HG02678 (cell line): ENCODE results near the gene ASPG.

Experiments
- ATAC-seq: cut with Tn5 transposase; IDR thresholded peaks from one replicate; pipeline ENCODE4 v1.9.1; 2021; ENCODE audit warnings: mild to moderate bottlenecking, moderate library complexity; ENCODE audit not compliant: unreplicated experiment

ASPG gene

DNA sequence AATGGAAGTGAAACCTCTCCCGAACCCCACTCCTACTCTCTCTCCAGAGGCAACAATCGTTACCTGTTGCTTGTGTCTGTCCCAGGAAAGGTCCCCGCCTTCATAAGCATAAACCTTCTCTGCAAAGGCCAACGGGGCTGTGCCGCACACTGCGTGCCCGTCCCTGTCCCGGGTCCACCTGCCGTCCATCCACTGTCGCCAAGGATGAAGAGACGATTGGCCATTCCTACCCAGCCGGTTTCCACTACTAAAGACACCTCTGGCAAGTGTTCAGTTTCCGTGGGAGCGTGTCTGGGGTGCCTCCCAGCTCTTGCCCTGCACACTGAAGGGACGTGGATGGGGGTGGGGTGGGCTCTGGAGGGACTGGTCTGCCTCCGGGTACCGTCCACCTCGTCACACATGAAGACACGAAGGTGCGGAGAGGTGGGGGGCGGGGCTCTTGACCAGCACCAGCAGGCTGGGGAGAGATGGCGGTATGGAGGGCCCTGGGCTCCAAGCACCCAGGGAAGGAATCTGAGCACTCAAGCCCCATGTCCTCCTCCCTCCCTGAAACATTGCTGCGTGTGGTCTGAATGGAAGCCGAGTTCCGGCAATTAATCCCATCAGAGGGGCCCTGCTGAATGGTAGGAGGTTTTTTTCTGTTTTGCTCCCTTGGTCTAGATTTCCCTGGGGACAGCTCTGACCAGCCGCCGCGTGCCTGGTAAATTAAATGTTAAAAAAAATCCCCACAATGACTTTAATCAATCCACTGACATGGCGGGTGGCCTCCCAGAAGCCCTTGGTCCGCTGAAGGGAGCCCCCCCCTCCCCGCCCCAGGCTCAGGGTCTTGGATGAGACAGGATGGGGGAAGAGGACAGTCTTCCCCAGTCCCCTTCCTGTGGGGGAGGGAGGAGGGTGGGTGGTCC lies 48.8 kb downstream of the ASPG start:
- no peak for ATAC-seq

DNA sequence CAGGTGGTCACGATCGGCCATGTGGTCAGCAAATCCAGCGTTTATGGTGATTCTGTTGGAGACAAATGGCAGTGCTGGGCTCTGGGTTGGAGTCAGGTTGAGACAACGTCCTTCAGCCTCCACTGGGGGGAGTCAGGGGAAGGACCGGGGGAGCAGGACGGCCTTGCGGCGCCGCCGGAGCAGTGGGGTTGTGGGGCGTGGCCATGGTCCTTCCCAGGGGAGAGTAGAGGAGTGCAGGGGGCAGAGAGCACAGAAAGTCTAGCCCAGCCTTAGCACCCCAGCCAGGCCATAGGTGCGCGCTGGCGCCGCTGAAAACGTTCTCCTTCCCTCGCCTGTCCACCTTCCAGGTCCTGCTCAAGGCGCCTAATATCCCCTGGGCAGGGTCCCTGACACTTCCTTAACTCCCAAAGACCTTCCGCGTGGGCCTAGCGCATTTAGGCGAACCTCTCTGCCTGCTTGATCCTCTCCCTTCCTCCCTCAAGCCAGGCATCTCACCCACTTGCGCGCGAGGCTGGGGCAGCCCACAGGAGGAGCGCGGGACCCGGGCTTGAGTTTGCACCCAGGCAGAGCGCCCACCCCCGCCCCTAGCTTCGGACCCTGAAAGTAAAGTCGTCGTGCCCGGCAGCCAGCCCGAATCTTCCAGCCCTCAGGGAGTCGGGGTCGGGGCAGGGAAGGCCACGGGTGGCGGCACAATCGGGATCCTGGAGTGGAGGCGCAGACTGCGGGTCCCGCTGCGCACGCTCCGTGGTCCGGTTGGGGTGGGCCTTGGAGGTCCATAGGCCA lies 49.8 kb downstream of the ASPG start:
- ATAC-seq: no peak

- no peak for ATAC-seq
Measured at GRCh38 chr14:104135904-104136471, 50.5 kb downstream of the ASPG start.

GRCh38 chr14:104136472-104137296 lies 51.2 kb downstream of the ASPG start:
- no peak for ATAC-seq

DNA sequence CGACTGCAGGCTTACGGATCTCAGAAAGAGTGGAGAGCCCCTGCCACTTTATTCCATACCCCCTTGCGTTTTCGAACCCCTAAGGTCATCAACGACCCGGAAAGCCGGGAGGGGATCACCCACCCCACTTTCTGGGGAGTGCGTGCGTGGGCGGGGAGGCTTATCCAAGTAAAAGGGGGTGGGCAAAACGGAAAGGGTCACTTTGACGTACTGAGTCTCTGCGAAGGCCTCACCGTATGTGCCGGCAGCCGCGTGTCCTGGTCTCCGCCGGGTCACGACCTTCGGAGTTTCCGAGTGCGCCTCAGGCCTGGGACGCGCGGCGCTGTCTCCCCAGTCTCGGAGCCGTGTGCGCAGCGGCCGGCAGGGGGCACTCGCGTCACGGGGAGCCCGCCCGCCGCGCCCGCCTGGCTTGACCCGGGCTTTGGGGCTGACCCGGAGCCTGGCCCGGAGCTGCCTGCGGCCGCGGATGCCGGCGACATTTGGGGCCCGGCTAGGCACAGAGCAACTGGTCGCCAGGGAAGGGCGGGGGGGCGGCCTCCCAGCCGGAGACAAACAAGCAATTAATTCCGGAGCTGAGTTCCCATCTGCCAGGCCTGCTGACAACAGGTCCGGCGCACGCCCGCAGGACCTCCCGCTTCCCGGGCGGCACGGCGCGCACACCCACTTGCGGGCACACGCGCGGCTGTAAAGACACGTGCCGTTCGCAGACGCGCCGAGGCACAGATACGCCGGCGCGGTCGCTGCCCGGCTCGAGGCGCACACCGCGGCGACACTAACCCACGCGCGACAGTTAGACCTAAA lies 52.0 kb downstream of the ASPG start:
- no peak for ATAC-seq

DNA sequence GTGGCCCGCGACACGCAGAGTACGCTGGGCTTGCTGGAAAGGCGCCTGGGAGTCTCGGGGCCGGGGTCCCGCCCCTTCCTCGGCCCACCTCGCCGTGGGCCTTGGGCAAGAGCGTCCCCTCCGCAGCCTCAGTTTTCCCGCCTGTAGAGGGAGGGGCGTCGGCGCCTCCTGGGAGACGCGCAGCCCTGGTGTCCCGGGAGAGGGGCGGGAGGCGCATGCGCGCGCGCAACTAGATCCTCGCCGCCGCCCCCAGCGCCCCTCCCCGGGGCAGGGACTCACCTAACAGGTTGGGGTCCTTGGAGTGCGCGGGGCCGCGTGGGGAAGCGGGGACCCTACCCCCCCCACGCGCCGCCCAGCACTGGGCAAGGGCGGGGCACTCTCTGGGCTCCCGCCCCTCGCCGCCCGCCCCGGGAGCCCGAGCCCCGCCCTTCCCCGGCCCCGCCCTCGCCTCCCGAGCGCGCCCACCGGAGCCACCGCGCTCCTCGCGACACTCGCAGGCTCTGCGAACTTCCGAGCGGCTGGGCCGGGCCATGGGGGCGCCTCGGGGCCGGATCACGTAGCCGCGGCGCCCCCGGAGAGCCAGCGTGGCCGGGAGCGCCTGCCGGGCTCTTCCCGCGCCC lies 52.7 kb downstream of the ASPG start, which contains the start of gene KIF26A:
Gene KIF26A, plus strand, starts transcription at position 490 of the 620 bp plus-strand sequence. CDS start 136 bp downstream, outside the sequence.
- no peak for ATAC-seq

DNA sequence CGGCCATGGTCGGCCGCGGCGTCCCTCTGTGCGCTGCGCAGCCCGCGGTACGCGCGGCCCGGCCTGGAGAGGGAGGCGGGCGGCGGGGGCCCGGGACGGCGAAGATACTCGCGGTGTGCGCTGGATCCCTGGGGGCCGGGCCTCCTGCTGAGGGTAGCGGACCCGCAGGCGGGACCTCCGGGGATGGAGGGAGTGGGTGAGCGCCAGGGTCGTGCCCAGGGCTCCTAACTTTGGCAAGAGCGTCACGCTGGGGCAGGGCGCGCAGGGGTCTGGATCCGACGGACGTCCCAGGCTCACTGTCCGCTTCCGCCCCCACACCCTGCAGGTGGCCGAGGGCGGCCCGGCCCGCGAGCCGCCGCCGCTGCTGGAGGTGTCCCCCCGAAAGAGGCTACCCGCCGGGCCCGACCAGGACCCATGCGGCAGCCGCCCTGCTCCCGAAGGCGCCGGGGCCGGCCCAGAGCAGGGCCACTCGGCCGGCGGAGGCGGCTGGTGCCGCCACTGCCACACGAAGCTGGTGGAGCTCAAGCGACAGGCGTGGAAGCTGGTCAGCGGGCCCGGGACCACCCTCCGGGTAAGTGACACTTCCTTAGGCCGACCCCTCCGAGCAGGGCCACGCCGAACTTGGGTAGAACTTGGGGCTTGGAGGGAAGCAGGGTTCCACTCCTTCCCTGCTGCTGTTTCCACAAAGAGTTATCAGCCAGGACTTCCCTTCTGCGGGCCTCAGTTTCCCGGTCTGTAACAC lies 53.4 kb downstream of the ASPG start:
- no peak for ATAC-seq

GRCh38 chr14:104139460-104140212 lies 54.1 kb downstream of the ASPG start:
- no peak for ATAC-seq

- no peak for ATAC-seq
Measured at GRCh38 chr14:104140213-104140462, 54.6 kb downstream of the ASPG start.

DNA sequence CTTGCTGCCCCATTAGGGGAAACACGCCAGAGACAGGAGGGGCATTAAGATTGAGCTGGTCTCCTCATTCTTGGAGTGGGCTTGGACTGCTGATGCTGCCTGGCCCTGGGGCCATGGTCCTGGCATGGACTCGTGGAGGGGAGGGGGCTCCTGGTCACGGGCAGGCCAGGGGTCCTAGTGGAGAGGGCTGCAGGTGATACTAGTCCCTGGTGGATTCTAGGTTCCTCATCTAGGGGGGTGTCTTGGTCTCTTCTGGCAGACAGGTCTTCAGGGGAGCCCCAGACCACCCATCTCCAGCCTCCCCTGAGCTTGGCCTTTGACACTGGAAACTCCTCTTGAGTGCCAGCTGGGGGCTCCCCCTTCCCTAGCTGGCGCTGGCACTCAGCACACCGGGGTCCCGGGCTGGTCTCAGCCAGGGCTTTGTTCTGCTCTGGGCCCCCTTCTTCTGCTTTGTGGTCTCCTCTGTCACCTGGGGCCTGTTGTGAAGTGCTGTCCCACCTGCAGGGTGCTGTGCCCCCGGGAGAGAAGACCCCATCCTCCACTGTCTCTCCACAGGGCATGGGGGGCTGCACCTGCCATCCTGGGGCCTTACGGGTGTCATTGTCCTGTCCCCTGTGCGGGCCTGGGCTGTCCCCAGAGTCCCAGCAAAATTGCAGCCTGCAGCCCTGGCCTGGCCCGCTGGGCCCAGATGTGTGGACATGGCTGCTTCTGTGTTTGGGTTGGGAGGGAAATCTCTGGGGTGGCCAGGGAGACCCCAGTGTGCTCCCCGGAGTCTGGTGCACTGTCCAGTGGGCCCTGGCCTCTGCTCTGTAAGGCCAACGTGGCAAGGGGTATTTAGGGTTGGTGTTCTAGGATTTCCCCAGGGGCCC lies 55.2 kb downstream of the ASPG start:
- no peak for ATAC-seq

DNA sequence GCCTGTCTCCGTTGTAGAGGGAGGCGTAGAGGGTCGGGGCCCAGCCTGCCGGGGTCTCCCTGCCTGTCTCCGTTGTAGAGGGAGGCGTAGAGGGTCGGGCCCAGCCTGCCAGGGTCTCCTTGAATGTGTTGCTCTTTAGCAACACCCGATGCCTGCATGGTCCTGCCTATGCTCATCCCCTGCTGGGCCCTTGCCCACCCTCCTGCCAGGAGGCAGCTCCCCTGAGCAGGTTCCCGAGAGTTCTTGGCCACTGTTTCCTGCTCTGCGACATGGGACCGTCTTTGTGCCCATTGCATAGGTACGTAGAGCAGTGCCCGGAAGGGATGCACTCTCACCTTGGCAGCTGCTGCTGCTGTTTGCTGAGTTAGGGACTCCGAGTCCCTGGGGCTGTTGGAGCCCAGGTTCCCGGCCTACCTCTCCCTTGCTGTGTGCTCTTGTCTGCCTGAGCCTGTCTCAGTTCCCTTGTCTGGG lies 56.2 kb downstream of the ASPG start:
- no peak for ATAC-seq

- no peak for ATAC-seq
Measured at GRCh38 chr14:104142136-104142945, 56.8 kb downstream of the ASPG start.

GRCh38 chr14:104142946-104143470 lies 57.5 kb downstream of the ASPG start:
- ATAC-seq: no peak

DNA sequence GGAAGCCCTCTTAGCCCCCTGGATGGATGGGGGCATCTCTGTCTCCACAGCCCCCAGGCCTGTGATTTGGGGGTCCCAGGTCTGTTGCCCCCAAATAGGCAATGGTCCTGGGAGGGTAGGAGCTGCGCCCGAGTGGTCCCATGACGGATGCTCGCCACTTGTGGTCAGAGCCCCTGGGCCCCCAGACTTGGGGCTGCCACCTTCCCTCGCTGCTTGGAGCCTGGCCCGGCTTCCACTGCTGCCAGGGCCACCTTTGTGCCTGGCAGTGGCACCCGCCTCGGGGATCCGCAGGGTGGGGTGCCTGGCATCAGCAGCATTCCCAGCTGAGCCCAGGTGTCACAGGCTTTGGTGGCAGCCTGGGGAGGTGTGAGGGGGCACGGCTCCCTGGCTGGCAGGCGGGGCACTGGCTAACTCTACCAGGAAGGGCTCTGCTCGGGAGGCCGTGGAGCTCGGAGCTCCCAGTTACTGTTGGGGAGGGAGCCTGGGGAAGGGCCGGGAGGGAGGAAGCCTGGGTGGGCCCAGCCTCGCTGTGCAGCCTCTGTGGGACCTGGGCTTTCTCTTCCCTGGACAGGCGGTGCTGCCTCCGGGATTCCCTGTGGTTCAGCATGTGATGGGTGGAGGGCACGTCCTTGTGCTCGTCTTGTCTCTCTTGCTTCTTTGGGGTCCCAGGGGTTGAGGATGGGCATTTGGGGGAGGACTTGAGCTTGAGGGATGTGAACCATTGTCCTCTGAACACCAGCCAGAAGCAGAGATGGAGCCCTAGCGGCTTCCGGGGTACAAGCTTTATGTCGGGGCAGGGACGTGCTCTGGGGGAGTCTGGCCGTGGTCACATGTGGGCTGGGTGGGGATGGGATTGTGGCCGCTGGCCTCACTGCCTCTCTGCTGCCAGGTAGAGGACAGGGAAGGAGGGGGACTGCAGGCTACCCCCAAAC lies 58.3 kb downstream of the ASPG start:
- no peak for ATAC-seq

GRCh38 chr14:104144453-104144790 lies 58.9 kb downstream of the ASPG start:
- ATAC-seq: no peak
